ENCODE results near the gene DIS3L.
A peak's percentile ranks its signal among the peaks of the same experiment; 100 is the strongest.
"Not testable (repeated sequence)": the region's sequence is repeated elsewhere in the genome, so short reads cannot be mapped to it uniquely, and the experiment has no call there.

Gene DIS3L

GRCh38 chr15:66293419-66294156 lies at the start of gene DIS3L:
DIS3L (plus strand) TSS chr15:66293568; CDS start chr15:66293597, 29 bp downstream.
- DNase-seq (ENCODE audit: low spot score): peak; percentile 87

GRCh38 chr15:66245832-66246231 lies 47.5 kb upstream of the DIS3L start:
- not testable (repeated sequence) for DNase-seq (ENCODE audit: low spot score)

- DNase-seq (ENCODE audit: low spot score): no peak
Observed at GRCh38 chr15:66246937-66247336, 46.4 kb upstream of the DIS3L start.

GRCh38 chr15:66249605-66250174 lies 43.7 kb upstream of the DIS3L start:
- no peak for DNase-seq (ENCODE audit: low spot score)

GRCh38 chr15:66251065-66251789 lies 42.1 kb upstream of the DIS3L start:
- DNase-seq (ENCODE audit: low spot score): no peak

GRCh38 chr15:66251790-66252684 lies 41.3 kb upstream of the DIS3L start:
- DNase-seq (ENCODE audit: low spot score): peak; percentile 89

- peak; percentile 75 for DNase-seq (ENCODE audit: low spot score)
Observed at GRCh38 chr15:66252685-66253417, 40.5 kb upstream of the DIS3L start.

- DNase-seq (ENCODE audit: low spot score): peak; percentile 86
Observed at GRCh38 chr15:66253418-66254088, 39.8 kb upstream of the DIS3L start, which contains the start of gene MEGF11. MEGF11 (minus strand) TSS chr15:66253750; CDS start chr15:66128403, 125,347 bp downstream.

GRCh38 chr15:66254089-66254950 lies 39.0 kb upstream of the DIS3L start:
- DNase-seq (ENCODE audit: low spot score): peak; percentile 52

- DNase-seq (ENCODE audit: low spot score): no peak
Observed at GRCh38 chr15:66254951-66255676, 38.3 kb upstream of the DIS3L start.

GRCh38 chr15:66256692-66257091 lies 36.7 kb upstream of the DIS3L start:
- DNase-seq (ENCODE audit: low spot score): no peak

GRCh38 chr15:66261056-66261455 lies 32.3 kb upstream of the DIS3L start:
- DNase-seq (ENCODE audit: low spot score): no peak

GRCh38 chr15:66262837-66263236 lies 30.5 kb upstream of the DIS3L start:
- not testable (repeated sequence) for DNase-seq (ENCODE audit: low spot score)

- DNase-seq (ENCODE audit: low spot score): no peak
Observed at GRCh38 chr15:66264859-66265513, 28.4 kb upstream of the DIS3L start.

GRCh38 chr15:66269326-66270090 lies 23.9 kb upstream of the DIS3L start:
- DNase-seq (ENCODE audit: low spot score): peak; percentile 72

GRCh38 chr15:66270932-66271331 lies 22.4 kb upstream of the DIS3L start:
- no peak for DNase-seq (ENCODE audit: low spot score)

GRCh38 chr15:66275352-66275751 lies 18.0 kb upstream of the DIS3L start:
- no peak for DNase-seq (ENCODE audit: low spot score)

GRCh38 chr15:66276546-66276945 lies 16.8 kb upstream of the DIS3L start:
- DNase-seq (ENCODE audit: low spot score): no peak

Data from iPS-NIHi11 (cell line).